ENCODE measurements around the gene ANXA2R. TPM values are rescaled to one million over a fixed set of nuclear protein-coding genes. Genes with fewer than 3 reads are reported as not detected.

ANXA2R gene
- total and polyA plus RNA-seq, 2 of the 13 experiments (the other 11 are each of a cell fraction or from before 2014, with no cell fraction given) = 0.95 to 1.3 TPM

DNA sequence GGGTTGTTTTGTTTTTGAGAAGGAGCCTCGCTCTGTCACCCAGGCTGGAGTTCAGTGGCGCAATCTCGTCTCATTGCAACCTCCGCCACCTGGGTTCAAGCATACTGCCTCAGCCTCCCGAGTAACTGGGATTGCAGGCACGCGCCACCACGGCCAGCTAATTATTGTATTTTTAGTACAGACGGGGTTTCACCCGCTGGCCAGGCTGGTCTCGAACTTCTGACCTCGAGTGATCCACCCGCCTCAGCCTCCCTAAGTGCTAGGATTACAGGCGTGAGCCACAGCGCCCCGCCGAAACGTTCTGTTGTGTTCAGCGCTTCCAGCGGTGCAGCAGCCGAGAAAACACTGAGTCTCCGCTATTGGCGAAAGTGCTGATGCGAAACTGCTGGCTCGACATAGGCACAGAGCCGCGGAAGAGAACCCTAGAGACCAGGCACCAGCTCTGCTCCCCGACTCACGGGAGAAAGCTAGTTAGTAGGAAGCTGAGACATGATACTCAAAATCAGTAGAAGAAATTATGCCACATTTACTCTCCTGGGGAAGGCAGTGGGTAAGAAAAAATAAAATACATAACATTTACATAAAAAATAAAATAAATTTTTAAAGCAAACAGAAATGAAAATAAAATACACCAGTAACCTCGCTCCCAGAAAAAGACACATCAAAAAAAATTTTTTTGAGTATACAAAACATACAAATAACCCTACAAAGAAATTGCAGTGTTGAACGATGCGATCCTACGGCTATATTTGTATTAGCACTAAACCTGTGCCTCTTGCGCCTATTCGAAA lies 31.6 kb downstream of the ANXA2R start (continued):
- TF ChIP-seq KDM4B (CRISPR knock-in tag; IDR thresholded peaks at IDR 0.05) = 0 out of 2 replicates have a peak, but pooled peaks have one; percentile 73
- TF ChIP-seq PAWR (CRISPR knock-in tag; IDR thresholded peaks at IDR 0.05; ENCODE audit: borderline replicate concordance) = 0 out of 2 replicates have a peak, but pooled peaks have one; percentile 41
- TF ChIP-seq ZNF362 (CRISPR knock-in tag; IDR thresholded peaks at IDR 0.05; ENCODE audit: borderline replicate concordance) = no peak; the same call in 1 of the 2 replicates
- peak; percentile 74 for TF ChIP-seq POLR2G (IDR thresholded peaks at IDR 0.05; ENCODE audit: low read depth, low read length)
- TF ChIP-seq, protein P1, sequence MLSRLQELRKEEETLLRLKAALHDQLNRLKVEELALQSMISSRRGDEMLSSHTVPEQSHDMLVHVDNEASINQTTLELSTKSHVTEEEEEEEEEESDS (CRISPR knock-in tag; IDR thresholded peaks at IDR 0.05; ENCODE audit: borderline replicate concordance) = no peak
- peak; percentile 24 for TF ChIP-seq ZEB1 (IDR thresholded peaks at IDR 0.05; ENCODE audit: insufficient replicate concordance, low read depth)
- TF ChIP-seq ZNF619 (CRISPR knock-in tag; IDR thresholded peaks at IDR 0.05) = no peak
- no peak for TF ChIP-seq DDIT3 (CRISPR knock-in tag; IDR thresholded peaks at IDR 0.05)
- no peak for TF ChIP-seq TEF (CRISPR knock-in tag; IDR thresholded peaks at IDR 0.05)
- TF ChIP-seq, protein P2, sequence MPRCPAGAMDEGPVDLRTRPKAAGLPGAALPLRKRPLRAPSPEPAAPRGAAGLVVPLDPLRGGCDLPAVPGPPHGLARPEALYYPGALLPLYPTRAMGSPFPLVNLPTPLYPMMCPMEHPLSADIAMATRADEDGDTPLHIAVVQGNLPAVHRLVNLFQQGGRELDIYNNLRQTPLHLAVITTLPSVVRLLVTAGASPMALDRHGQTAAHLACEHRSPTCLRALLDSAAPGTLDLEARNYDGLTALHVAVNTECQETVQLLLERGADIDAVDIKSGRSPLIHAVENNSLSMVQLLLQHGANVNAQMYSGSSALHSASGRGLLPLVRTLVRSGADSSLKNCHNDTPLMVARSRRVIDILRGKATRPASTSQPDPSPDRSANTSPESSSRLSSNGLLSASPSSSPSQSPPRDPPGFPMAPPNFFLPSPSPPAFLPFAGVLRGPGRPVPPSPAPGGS (CRISPR knock-in tag; IDR thresholded peaks at IDR 0.05) = 0 out of 2 replicates have a peak, but pooled peaks have one; percentile 50
- no peak for TF ChIP-seq GLMP (CRISPR knock-in tag; IDR thresholded peaks at IDR 0.05; ENCODE audit: borderline replicate concordance)
- peak; percentile 77 for TF ChIP-seq ARID5B (CRISPR knock-in tag; IDR thresholded peaks at IDR 0.05)
- TF ChIP-seq HES4 (CRISPR knock-in tag; IDR thresholded peaks at IDR 0.05; ENCODE audit: borderline replicate concordance) = no peak
- TF ChIP-seq CSRNP2 (CRISPR knock-in tag; conservative IDR thresholded peaks at IDR 0.05; ENCODE audit: low read depth) = no peak
- no peak for TF ChIP-seq JUN (CRISPR knock-in tag; IDR thresholded peaks at IDR 0.05)
- TF ChIP-seq ZKSCAN8 (CRISPR knock-in tag; IDR thresholded peaks at IDR 0.05; ENCODE audit: borderline replicate concordance) = peak; percentile 81; the same call in 1 of the 2 replicates
- no peak for TF ChIP-seq ZNF563 (CRISPR knock-in tag; IDR thresholded peaks at IDR 0.05)
